Uterus (tissue), 2 donors: ENCODE data around the gene LHPP.

ENCODE experiments used
- POLR2A ChIP-seq, 2 donors: fragments of 450-650 bp; IDR thresholded peaks; one replicate each; pipeline ENCODE4 v1.6.1; 2016; ENCODE audit warnings: antibody characterized with exemption in 2 of 2, mild to moderate bottlenecking in 1 of 2, moderate library complexity in 1 of 2
- TF ChIP-seq, protein P1 (sequence below), 4 experiments: fragments of 200-600 bp in 2 of 4; fragments of 450-650 bp in 2 of 4; sonication (generic) in 2 of 4; IDR thresholded peaks; one replicate each; pipeline ENCODE4 v1.5.1; 2016 to 2019; ENCODE audit warnings: antibody characterized with exemption in 4 of 4, mild to moderate bottlenecking in 2 of 4, moderate library complexity in 1 of 4

GRCh38 chr10:124645467-124646095, 184.0 kb downstream of the LHPP start:
- no peak for TF ChIP-seq POLR2A (IDR thresholded peaks at IDR 0.05)
- TF ChIP-seq, protein P1, sequence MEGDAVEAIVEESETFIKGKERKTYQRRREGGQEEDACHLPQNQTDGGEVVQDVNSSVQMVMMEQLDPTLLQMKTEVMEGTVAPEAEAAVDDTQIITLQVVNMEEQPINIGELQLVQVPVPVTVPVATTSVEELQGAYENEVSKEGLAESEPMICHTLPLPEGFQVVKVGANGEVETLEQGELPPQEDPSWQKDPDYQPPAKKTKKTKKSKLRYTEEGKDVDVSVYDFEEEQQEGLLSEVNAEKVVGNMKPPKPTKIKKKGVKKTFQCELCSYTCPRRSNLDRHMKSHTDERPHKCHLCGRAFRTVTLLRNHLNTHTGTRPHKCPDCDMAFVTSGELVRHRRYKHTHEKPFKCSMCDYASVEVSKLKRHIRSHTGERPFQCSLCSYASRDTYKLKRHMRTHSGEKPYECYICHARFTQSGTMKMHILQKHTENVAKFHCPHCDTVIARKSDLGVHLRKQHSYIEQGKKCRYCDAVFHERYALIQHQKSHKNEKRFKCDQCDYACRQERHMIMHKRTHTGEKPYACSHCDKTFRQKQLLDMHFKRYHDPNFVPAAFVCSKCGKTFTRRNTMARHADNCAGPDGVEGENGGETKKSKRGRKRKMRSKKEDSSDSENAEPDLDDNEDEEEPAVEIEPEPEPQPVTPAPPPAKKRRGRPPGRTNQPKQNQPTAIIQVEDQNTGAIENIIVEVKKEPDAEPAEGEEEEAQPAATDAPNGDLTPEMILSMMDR (IDR thresholded peaks at IDR 0.05) = no peak
